GM23338 (cell line): ENCODE measurements around the gene HOXD9. TPM values are rescaled to one million over a fixed set of nuclear protein-coding genes. Genes with fewer than 3 reads are reported as not detected.

Experiments
- ATAC-seq: fragments of 200-7000 bp; cut with Tn5 transposase; 3 replicates; pipeline ENCODE4 v1.9.1; 2020
- DNase-seq: peaks from one replicate; pipeline ENCODE4 v3.0.0-alpha.2; 2015; ENCODE audit warnings: low spot score
- H2AFZ ChIP-seq: fragments of 200-600 bp; sonication (generic); 2 replicates; pipeline ENCODE4 v1.8.0; 2016; ENCODE audit warnings: antibody characterized with exemption, mild to moderate bottlenecking, moderate library complexity
- H3F3A ChIP-seq: fragments of 200-600 bp; sonication (generic); replicated peaks from 2 replicates; pipeline ENCODE4 v1.8.0; 2017; ENCODE audit warnings: antibody characterized with exemption, mixed run types, low read depth
- H3K27ac ChIP-seq: fragments of 200-600 bp; sonication (generic); 2 replicates; pipeline ENCODE4 v1.6.1; 2016; ENCODE audit warnings: low read depth
- H3K27me3 ChIP-seq: fragments of 200-600 bp; sonication (generic); 2 replicates; pipeline ENCODE4 v1.8.0; 2016; ENCODE audit warnings: mild to moderate bottlenecking, mixed run types, moderate library complexity; ENCODE audit not compliant: insufficient read depth
- H3K36me3 ChIP-seq: fragments of 200-600 bp; sonication (generic); 2 replicates; pipeline ENCODE4 v1.8.0; 2016; ENCODE audit warnings: mild to moderate bottlenecking; ENCODE audit not compliant: insufficient read depth
- H3K4me1 ChIP-seq: fragments of 200-600 bp; sonication (generic); 2 replicates; pipeline ENCODE4 v1.8.0; 2016; ENCODE audit warnings: mild to moderate bottlenecking, moderate library complexity; ENCODE audit not compliant: insufficient read depth
- H3K4me2 ChIP-seq: fragments of 200-600 bp; sonication (generic); 2 replicates; pipeline ENCODE4 v1.7.1; 2017; ENCODE audit warnings: mixed run types
- H3K4me3 ChIP-seq: fragments of 200-600 bp; sonication (generic); 2 replicates; pipeline ENCODE4 v1.6.1; 2016; ENCODE audit warnings: mixed run types
- H3K79me2 ChIP-seq: fragments of 200-600 bp; sonication (generic); replicated peaks from 2 replicates; pipeline ENCODE4 v1.8.0; 2017; ENCODE audit warnings: mild to moderate bottlenecking; ENCODE audit not compliant: insufficient read depth
- H3K9me2 ChIP-seq: fragments of 200-600 bp; sonication (generic); 2 replicates; pipeline ENCODE4 v1.8.0; 2017; ENCODE audit not compliant: insufficient read depth
- H4K20me1 ChIP-seq: fragments of 200-600 bp; sonication (generic); replicated peaks from 2 replicates; pipeline ENCODE4 v1.8.0; 2017; ENCODE audit warnings: mild to moderate bottlenecking; ENCODE audit not compliant: insufficient read depth
- H3K27ac Mint-ChIP-seq: 2 replicates; pipeline ENCODE4 v1.8.0; 2020; ENCODE audit warnings: inconsistent platforms, mild to moderate bottlenecking, moderate library complexity, mixed read lengths
- H3K27me3 Mint-ChIP-seq: 3 replicates; pipeline ENCODE4 v1.8.0; 2022; ENCODE audit warnings: low read depth, mild to moderate bottlenecking, moderate library complexity, mixed read lengths, inconsistent platforms; ENCODE audit not compliant: insufficient read depth, poor library complexity
- H3K36me3 Mint-ChIP-seq: 3 replicates; pipeline ENCODE4 v1.8.0; 2021; ENCODE audit warnings: low read depth, mild to moderate bottlenecking, inconsistent platforms, moderate library complexity, mixed read lengths
- H3K4me1 Mint-ChIP-seq: 3 replicates; pipeline ENCODE4 v1.8.0; 2020; ENCODE audit warnings: mild to moderate bottlenecking, inconsistent platforms, mixed read lengths
- H3K4me3 Mint-ChIP-seq: 3 replicates; pipeline ENCODE4 v1.8.0; 2021; ENCODE audit warnings: moderate library complexity, mild to moderate bottlenecking, inconsistent platforms, mixed read lengths
- H3K9me3 Mint-ChIP-seq: 3 replicates; pipeline ENCODE4 v1.8.0; 2020; ENCODE audit warnings: moderate library complexity, mild to moderate bottlenecking, inconsistent platforms, mixed read lengths
- CREB1 ChIP-seq: fragments of 250-450 bp; sonication (Bioruptor Pico); IDR thresholded peaks from 2 replicates; pipeline ENCODE4 v1.5.0; 2020; ENCODE audit warnings: low read depth, mild to moderate bottlenecking, moderate library complexity
- ETS1 ChIP-seq: IDR thresholded peaks from 2 replicates; pipeline ENCODE4 v1.6.1; 2016; ENCODE audit warnings: antibody characterized with exemption
- EZH2 ChIP-seq: fragments of 200-600 bp; sonication (generic); IDR thresholded peaks from one replicate; pipeline ENCODE4 v1.8.0; 2017; ENCODE audit warnings: antibody characterized with exemption, mild to moderate bottlenecking, low read depth; ENCODE audit not compliant: unreplicated experiment
- EZH2phosphoT487 ChIP-seq: fragments of 200-600 bp; sonication (generic); IDR thresholded peaks from one replicate; pipeline ENCODE4 v1.8.1; 2018; ENCODE audit warnings: antibody characterized with exemption; ENCODE audit not compliant: unreplicated experiment
- JUNB ChIP-seq: IDR thresholded peaks from one replicate; pipeline ENCODE4 v1.6.1; 2016; ENCODE audit warnings: antibody characterized with exemption; ENCODE audit not compliant: unreplicated experiment
- NANOG ChIP-seq: IDR thresholded peaks from 2 replicates; pipeline ENCODE4 v1.6.1; 2016; ENCODE audit warnings: antibody characterized with exemption, borderline replicate concordance
- STAT1 ChIP-seq: IDR thresholded peaks from one replicate; pipeline ENCODE4 v1.6.1; 2016; ENCODE audit warnings: antibody characterized with exemption; ENCODE audit not compliant: unreplicated experiment
- polyA plus RNA-seq: library from polyadenylated mRNA; unstranded; fragments of >200 nt; fragmentation: Nextera tagmentation; extraction: Ambion mirVana; gene quantifications from 2 replicates; pipeline ENCODE4 v1.2.1, GENCODE V29; 2016
- total RNA-seq: library from RNA; depleted of rRNA; stranded (reverse); fragments of >200 nt; shearing (Covaris generic); gene quantifications from 2 replicates; pipeline ENCODE4 v1.2.3, GENCODE V29; 2014
- TF ChIP-seq, protein P1 (sequence below), 2 experiments: fragments of 200-600 bp in 1 of 2; sonication (generic) in 1 of 2; conservative IDR thresholded peaks; 2 replicates each; pipeline versions ENCODE4 v1.5.1 to v1.6.1; 2016 to 2017; ENCODE audit warnings: antibody characterized with exemption in 2 of 2, low read depth in 2 of 2, mild to moderate bottlenecking in 2 of 2, moderate library complexity in 1 of 2

Gene HOXD9
- total and polyA plus RNA-seq, 2 experiments from 2014 or later, result not detected

GRCh38 chr2:176131848-176132158, 9.3 kb downstream of the HOXD9 start:
- Mint-ChIP-seq H3K36me3 (no peaks in the 10 kb centered on the region; the same call in 2 of the 3 replicates), H3K4me1 (peaks cover 33% of the 10 kb centered on the region), H3K9me3 (peaks cover 5% of the 10 kb centered on the region; the same call in 1 of the 3 replicates), H3K27me3 (peaks cover 95% of the 10 kb centered on the region), H3K4me3 (no peak overlapping the region), H3K27ac (no peak overlapping the region)
- H4K20me1 ChIP-seq, result peaks cover 50% of the 10 kb centered on the region
- no peak overlapping the region for H3K27ac ChIP-seq
- TF ChIP-seq EZH2 (no peak), STAT1 (no peak), CREB1 (CRISPR knock-in tag) (no peak)
- no peak overlapping the region for H3K4me3 ChIP-seq
- H3K36me3 ChIP-seq, result no peaks in the 10 kb centered on the region
- H3K4me2 ChIP-seq, result no peak overlapping the region
- H2AFZ ChIP-seq, result no peak overlapping the region
- H3K9me2 ChIP-seq, result no peaks in the 10 kb centered on the region
- peaks cover 38% of the 10 kb centered on the region for H3K4me1 ChIP-seq
- peaks cover 100% of the 10 kb centered on the region for H3K27me3 ChIP-seq
- H3K79me2 ChIP-seq, result no peaks in the 10 kb centered on the region
- peaks cover 59% of the 10 kb centered on the region for H3F3A ChIP-seq
- ATAC-seq, result no peak
- DNase-seq, result no peak

GRCh38 chr2:176132205-176133171, 10.0 kb downstream of the HOXD9 start:
- Histone ChIP-seq H3K27me3 (peaks cover 100% of the 10 kb centered on the region), H2AFZ (no peak overlapping the region), H3K4me2 (0 out of 2 replicates have a peak overlapping the region, but pooled peaks have one; percentile 3), H3K4me3 (no peak overlapping the region), H3F3A (peaks cover 60% of the 10 kb centered on the region), H3K9me2 (no peaks in the 10 kb centered on the region), H3K79me2 (no peaks in the 10 kb centered on the region), H3K36me3 (no peaks in the 10 kb centered on the region), H3K27ac (no peak overlapping the region), H4K20me1 (peaks cover 54% of the 10 kb centered on the region), H3K4me1 (peaks cover 44% of the 10 kb centered on the region)
- Mint-ChIP-seq H3K4me1 (peaks cover 34% of the 10 kb centered on the region), H3K36me3 (no peaks in the 10 kb centered on the region; the same call in 2 of the 3 replicates), H3K27me3 (peaks cover 95% of the 10 kb centered on the region), H3K9me3 (peaks cover 5% of the 10 kb centered on the region; the same call in 1 of the 3 replicates), H3K4me3 (no peak overlapping the region), H3K27ac (no peak overlapping the region)
- TF ChIP-seq ETS1, result no peak
- TF ChIP-seq EZH2phosphoT487, result peak; percentile 63
- peak; percentile 94 for TF ChIP-seq EZH2
- ATAC-seq (no peak), DNase-seq (no peak)

DNA sequence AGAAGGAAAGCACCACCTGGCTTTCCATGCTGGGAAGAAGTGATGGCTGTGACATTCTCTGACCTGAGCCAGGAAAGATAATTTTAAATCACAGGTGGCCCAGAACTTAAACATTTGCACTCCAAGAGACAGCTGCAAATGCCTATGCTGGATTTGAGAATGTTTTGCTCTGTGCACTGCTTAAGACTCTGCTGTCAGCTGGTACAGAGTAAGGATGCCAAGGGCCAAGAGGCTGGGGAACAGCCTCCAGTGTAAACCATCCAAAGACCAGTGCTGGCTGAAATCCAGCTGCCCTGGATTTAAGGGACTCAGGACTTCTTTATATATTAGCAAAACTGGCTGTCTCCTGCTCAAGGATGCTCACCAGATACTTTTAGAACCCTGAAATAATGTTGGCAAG, 10.9 kb downstream of the HOXD9 start:
- TF ChIP-seq JUNB (no peak), EZH2 (no peak), EZH2phosphoT487 (no peak), ETS1 (no peak), CREB1 (CRISPR knock-in tag) (no peak), STAT1 (no peak), NANOG (no peak)
- TF ChIP-seq, protein P1, sequence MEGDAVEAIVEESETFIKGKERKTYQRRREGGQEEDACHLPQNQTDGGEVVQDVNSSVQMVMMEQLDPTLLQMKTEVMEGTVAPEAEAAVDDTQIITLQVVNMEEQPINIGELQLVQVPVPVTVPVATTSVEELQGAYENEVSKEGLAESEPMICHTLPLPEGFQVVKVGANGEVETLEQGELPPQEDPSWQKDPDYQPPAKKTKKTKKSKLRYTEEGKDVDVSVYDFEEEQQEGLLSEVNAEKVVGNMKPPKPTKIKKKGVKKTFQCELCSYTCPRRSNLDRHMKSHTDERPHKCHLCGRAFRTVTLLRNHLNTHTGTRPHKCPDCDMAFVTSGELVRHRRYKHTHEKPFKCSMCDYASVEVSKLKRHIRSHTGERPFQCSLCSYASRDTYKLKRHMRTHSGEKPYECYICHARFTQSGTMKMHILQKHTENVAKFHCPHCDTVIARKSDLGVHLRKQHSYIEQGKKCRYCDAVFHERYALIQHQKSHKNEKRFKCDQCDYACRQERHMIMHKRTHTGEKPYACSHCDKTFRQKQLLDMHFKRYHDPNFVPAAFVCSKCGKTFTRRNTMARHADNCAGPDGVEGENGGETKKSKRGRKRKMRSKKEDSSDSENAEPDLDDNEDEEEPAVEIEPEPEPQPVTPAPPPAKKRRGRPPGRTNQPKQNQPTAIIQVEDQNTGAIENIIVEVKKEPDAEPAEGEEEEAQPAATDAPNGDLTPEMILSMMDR (conservative IDR thresholded peaks at IDR 0.05; ENCODE audit: low read depth in 2 of 2), result no peak
- no peaks in the 10 kb centered on the region for H3K36me3 ChIP-seq
- H3K4me2 ChIP-seq, result no peak overlapping the region
- no peak overlapping the region for H3K4me3 ChIP-seq
- no peak overlapping the region for H3K27ac Mint-ChIP-seq
- H3K9me3 Mint-ChIP-seq, result peaks cover 5% of the 10 kb centered on the region; the same call in 1 of the 3 replicates
- H2AFZ ChIP-seq, result no peak overlapping the region
- no peak overlapping the region for H3K4me3 Mint-ChIP-seq
- ATAC-seq (no peak), DNase-seq (no peak)
- no peaks in the 10 kb centered on the region for H3K9me2 ChIP-seq
- no peaks in the 10 kb centered on the region; the same call in 2 of the 3 replicates for H3K36me3 Mint-ChIP-seq
- H3K27me3 Mint-ChIP-seq, result peaks cover 95% of the 10 kb centered on the region
- peaks cover 63% of the 10 kb centered on the region for H4K20me1 ChIP-seq
- peaks cover 61% of the 10 kb centered on the region for H3F3A ChIP-seq
- peaks cover 28% of the 10 kb centered on the region for H3K4me1 Mint-ChIP-seq
- no peak overlapping the region for H3K27ac ChIP-seq
- H3K4me1 ChIP-seq, result peaks cover 44% of the 10 kb centered on the region
- no peaks in the 10 kb centered on the region for H3K79me2 ChIP-seq
- peaks cover 100% of the 10 kb centered on the region for H3K27me3 ChIP-seq
